ENCODE data around the gene ADGRB3.
"Not testable (repeated sequence)": the region's sequence is repeated elsewhere in the genome, so short reads cannot be mapped to it uniquely, and the experiment has no call there.

Gene ADGRB3

GRCh38 chr6:68651011-68651985 is 16.2 kb downstream of the ADGRB3 start:
- no peak for DNase-seq

- no peak for DNase-seq
Measured at GRCh38 chr6:68652117-68652536, 17.0 kb downstream of the ADGRB3 start.

- no peak for DNase-seq
Measured at GRCh38 chr6:68653074-68653705, 18.1 kb downstream of the ADGRB3 start.

- no peak for DNase-seq
Measured at GRCh38 chr6:68653706-68654089, 18.6 kb downstream of the ADGRB3 start.

- no peak for DNase-seq
Measured at GRCh38 chr6:68654134-68654533, 19.1 kb downstream of the ADGRB3 start.

GRCh38 chr6:68655028-68655427 is 19.9 kb downstream of the ADGRB3 start:
- no peak for DNase-seq

GRCh38 chr6:68657374-68658139 is 22.5 kb downstream of the ADGRB3 start:
- no peak for DNase-seq

- DNase-seq = no peak
Measured at GRCh38 chr6:68658338-68658737, 23.3 kb downstream of the ADGRB3 start.

- DNase-seq = no peak
Measured at GRCh38 chr6:68673255-68673654, 38.2 kb downstream of the ADGRB3 start.

GRCh38 chr6:68675548-68675947 is 40.5 kb downstream of the ADGRB3 start:
- no peak for DNase-seq

GRCh38 chr6:68676094-68676493 is 41.0 kb downstream of the ADGRB3 start:
- DNase-seq = not testable (repeated sequence)

GRCh38 chr6:68677058-68677457 is 42.0 kb downstream of the ADGRB3 start:
- DNase-seq = no peak

GRCh38 chr6:68679399-68679798 is 44.3 kb downstream of the ADGRB3 start:
- DNase-seq = no peak

GRCh38 chr6:68680264-68680663 is 45.2 kb downstream of the ADGRB3 start:
- DNase-seq = no peak

GRCh38 chr6:68689910-68690309 is 54.8 kb downstream of the ADGRB3 start:
- no peak for DNase-seq

- no peak for DNase-seq
Measured at GRCh38 chr6:68691120-68691519, 56.0 kb downstream of the ADGRB3 start.

GRCh38 chr6:68693271-68693670 is 58.2 kb downstream of the ADGRB3 start:
- DNase-seq = no peak

- DNase-seq = no peak
Measured at GRCh38 chr6:68695403-68695802, 60.3 kb downstream of the ADGRB3 start.

- DNase-seq = no peak
Measured at GRCh38 chr6:68695838-68696237, 60.8 kb downstream of the ADGRB3 start.

GRCh38 chr6:68697394-68697793 is 62.3 kb downstream of the ADGRB3 start:
- no peak for DNase-seq

- no peak for DNase-seq
Measured at GRCh38 chr6:68701159-68701558, 66.1 kb downstream of the ADGRB3 start.

GRCh38 chr6:68704485-68704884 is 69.4 kb downstream of the ADGRB3 start:
- DNase-seq = no peak

- no peak for DNase-seq
Measured at GRCh38 chr6:68709091-68709490, 74.0 kb downstream of the ADGRB3 start.

Data from activated CD8-positive, alpha-beta memory T cell treated with anti-CD3 and anti-CD28 coated beads, Interleukin-2, amount 50 U/mL, for 48 hours (primary cell).